TTC549 (cell line): Measurements from ENCODE around the gene SMIM35.
"Not testable (repeated sequence)": the region's sequence is repeated elsewhere in the genome, so short reads cannot be mapped to it uniquely, and the experiment has no call there.

Source experiments
- FAIRE-seq: peaks from 2 replicates; lab custom pipeline; 2012; peaks lifted over from hg19 to GRCh38; lab: Jason Lieb, UNC

SMIM35 gene

GRCh38 chr11:117983163-117983475 lies 103.6 kb downstream of the SMIM35 start:
- FAIRE-seq, result no peak

- FAIRE-seq, result no peak
Observed at GRCh38 chr11:117980720-117981119, 106.0 kb downstream of the SMIM35 start.

GRCh38 chr11:117980280-117980679 lies 106.5 kb downstream of the SMIM35 start:
- FAIRE-seq, result no peak

- no peak for FAIRE-seq
Observed at GRCh38 chr11:117979481-117980211, 107.1 kb downstream of the SMIM35 start.

- no peak for FAIRE-seq
Observed at GRCh38 chr11:117978991-117979390, 107.8 kb downstream of the SMIM35 start.

GRCh38 chr11:117978291-117978910 lies 108.4 kb downstream of the SMIM35 start:
- not testable (repeated sequence) for FAIRE-seq

- not testable (repeated sequence) for FAIRE-seq
Observed at GRCh38 chr11:117977612-117978264, 109.0 kb downstream of the SMIM35 start.

GRCh38 chr11:117977029-117977428 lies 109.7 kb downstream of the SMIM35 start:
- FAIRE-seq, result no peak

GRCh38 chr11:117976445-117976844 lies 110.3 kb downstream of the SMIM35 start:
- FAIRE-seq, result no peak

- no peak for FAIRE-seq
Observed at GRCh38 chr11:117973503-117973860, 113.3 kb downstream of the SMIM35 start.

GRCh38 chr11:117972629-117973502 lies 113.9 kb downstream of the SMIM35 start:
- FAIRE-seq, result no peak

- FAIRE-seq, result no peak
Observed at GRCh38 chr11:117972044-117972443, 114.7 kb downstream of the SMIM35 start.

GRCh38 chr11:117970400-117971024 lies 116.3 kb downstream of the SMIM35 start:
- no peak for FAIRE-seq

- FAIRE-seq, result no peak
Observed at GRCh38 chr11:117969160-117969991, 117.4 kb downstream of the SMIM35 start.

- no peak for FAIRE-seq
Observed at GRCh38 chr11:117966908-117967307, 119.9 kb downstream of the SMIM35 start.

GRCh38 chr11:117962826-117963225 lies 123.9 kb downstream of the SMIM35 start:
- FAIRE-seq, result no peak

GRCh38 chr11:117961896-117962295 lies 124.9 kb downstream of the SMIM35 start:
- FAIRE-seq, result no peak

GRCh38 chr11:117960406-117960805 lies 126.4 kb downstream of the SMIM35 start:
- no peak for FAIRE-seq

- FAIRE-seq, result no peak
Observed at GRCh38 chr11:117959438-117960149, 127.2 kb downstream of the SMIM35 start.

- no peak for FAIRE-seq
Observed at GRCh38 chr11:117958949-117959348, 127.8 kb downstream of the SMIM35 start.
